Liver (tissue), 9 donors: Measurements from ENCODE around the gene HS6ST3. TPM values are rescaled to one million over a fixed set of nuclear protein-coding genes. Genes with fewer than 3 reads are reported as not detected.
A peak's percentile ranks its signal among the peaks of the same experiment; 100 is the strongest.

Experiments
- DNase-seq: peaks from one replicate; pipeline ENCODE4 v3.0.0-alpha.2; 2017; ENCODE audit warnings: low spot score
- H3K27ac ChIP-seq, 2 donors: one replicate each; pipeline ENCODE4 v1.7.0; 2013; ENCODE audit warnings: inconsistent platforms in 2 of 2, low read length in 2 of 2, control low read depth in 1 of 2, low read depth in 1 of 2, mild to moderate bottlenecking in 1 of 2
- H3K27me3 ChIP-seq, 4 donors: one replicate each; pipeline versions ENCODE4 v1.6.1 to v1.7.0; 2013; ENCODE audit warnings: low read length in 3 of 4, inconsistent platforms in 1 of 4, mild to moderate bottlenecking in 1 of 4, moderate library complexity in 1 of 4; ENCODE audit not compliant: control insufficient read depth in 4 of 4, insufficient read depth in 4 of 4
- H3K36me3 ChIP-seq, 4 donors: one replicate each; pipeline versions ENCODE4 v1.6.1 to v1.7.0; 2013; ENCODE audit warnings: low read length in 3 of 4, mild to moderate bottlenecking in 3 of 4, low read depth in 1 of 4, moderate library complexity in 1 of 4; ENCODE audit not compliant: control insufficient read depth in 4 of 4, insufficient read depth in 3 of 4
- H3K4me1 ChIP-seq, 4 donors: one replicate each; pipeline versions ENCODE4 v1.6.1 to v1.7.0; 2013; ENCODE audit warnings: low read length in 3 of 4, mild to moderate bottlenecking in 3 of 4, moderate library complexity in 1 of 4; ENCODE audit not compliant: control insufficient read depth in 4 of 4, insufficient read depth in 4 of 4
- H3K4me3 ChIP-seq, 3 donors: one replicate each; pipeline versions ENCODE4 v1.6.1 to v1.7.0; 2013; ENCODE audit warnings: low read length in 3 of 3, control low read depth in 1 of 3, low read depth in 1 of 3, mild to moderate bottlenecking in 1 of 3
- H3K9ac ChIP-seq, 2 donors: one replicate each; pipeline ENCODE4 v1.7.0; 2013; ENCODE audit warnings: low read length in 2 of 2, mild to moderate bottlenecking in 2 of 2, moderate library complexity in 2 of 2, control low read depth in 1 of 2, low read depth in 1 of 2
- H3K9me3 ChIP-seq, 4 donors: one replicate each; pipeline versions ENCODE4 v1.6.1 to v1.7.0; 2013; ENCODE audit warnings: low read length in 3 of 4; ENCODE audit not compliant: control insufficient read depth in 4 of 4
- EGR1 ChIP-seq, 2 donors: IDR thresholded peaks; 2 replicates each; pipeline ENCODE4 v1.6.1; 2016 to 2018; ENCODE audit warnings: antibody characterized with exemption in 2 of 2, low read depth in 2 of 2
- FOXA1 ChIP-seq: IDR thresholded peaks from 2 replicates; pipeline ENCODE4 v1.6.1; 2016; ENCODE audit warnings: antibody characterized with exemption
- FOXA2 ChIP-seq: IDR thresholded peaks from 2 replicates; pipeline ENCODE4 v1.6.1; 2016; ENCODE audit warnings: antibody characterized with exemption
- GABPA ChIP-seq, 2 donors: IDR thresholded peaks in 1 of 2; conservative IDR thresholded peaks in 1 of 2; 2 replicates each; pipeline ENCODE4 v1.6.1; 2016; ENCODE audit warnings: antibody characterized with exemption in 2 of 2, mild to moderate bottlenecking in 1 of 2, moderate library complexity in 1 of 2
- HNF4A ChIP-seq, 2 donors: conservative IDR thresholded peaks; 2 replicates each; pipeline ENCODE4 v1.6.1; 2016; ENCODE audit warnings: antibody characterized with exemption in 2 of 2, mild to moderate bottlenecking in 2 of 2
- HNF4G ChIP-seq: IDR thresholded peaks from 2 replicates; pipeline ENCODE4 v1.6.1; 2016; ENCODE audit warnings: antibody characterized with exemption
- NR2F2 ChIP-seq: IDR thresholded peaks from 2 replicates; pipeline ENCODE4 v1.6.1; 2016; ENCODE audit warnings: antibody characterized with exemption
- RAD21 ChIP-seq, 2 donors: IDR thresholded peaks; 2 replicates each; pipeline ENCODE4 v1.6.1; 2016; ENCODE audit warnings: antibody characterized with exemption in 2 of 2, mild to moderate bottlenecking in 2 of 2
- RXRA ChIP-seq, 2 donors: IDR thresholded peaks; 2 replicates each; pipeline ENCODE4 v1.6.1; 2017 to 2018; ENCODE audit warnings: antibody characterized with exemption in 2 of 2, mild to moderate bottlenecking in 1 of 2
- SP1 ChIP-seq: IDR thresholded peaks from 2 replicates; pipeline ENCODE4 v1.6.1; 2018; ENCODE audit warnings: antibody characterized with exemption, mild to moderate bottlenecking
- TAF1 ChIP-seq: conservative IDR thresholded peaks from 2 replicates; pipeline ENCODE4 v1.6.1; 2016; ENCODE audit warnings: antibody characterized with exemption, mild to moderate bottlenecking
- WGBS: extraction: QIAGEN DNeasy Blood & Tissue Kit; methylation state at CpG from one replicate; pipeline ENCODE4 v1.1.7; 2013; 5-methylcytosine and 5-hydroxymethylcytosine counted together
- polyA plus RNA-seq, 2 donors: library from polyadenylated mRNA; stranded (reverse) in 1 of 2; unstranded in 1 of 2; fragments of 200-250 nt in 1 of 2; fragments of >200 nt in 1 of 2; fragmentation: Nextera tagmentation in 1 of 2; extraction: Ambion mirVana in 1 of 2; gene quantifications; one replicate each; pipeline versions ENCODE4 v1.2.1 to v1.2.3, GENCODE V29; 2013 to 2015
- total RNA-seq, 2 donors: library from RNA; depleted of rRNA; stranded (reverse); fragments of >200 nt; gene quantifications; one replicate each; pipeline ENCODE4 v1.2.3, GENCODE V29; 2014
- TF ChIP-seq, protein P1 (sequence below): IDR thresholded peaks from 2 replicates; pipeline ENCODE4 v1.6.1; 2016; ENCODE audit warnings: antibody characterized with exemption
- TF ChIP-seq, protein P2 (sequence below): fragments of 150-350 bp; IDR thresholded peaks from 2 replicates; pipeline ENCODE4 v1.5.1; 2017; ENCODE audit warnings: improper control_type of control experiment, low read depth, low read length; ENCODE audit not compliant: missing input control
- TF ChIP-seq, protein P3 (sequence below): IDR thresholded peaks from 2 replicates; pipeline ENCODE4 v1.6.1; 2016; ENCODE audit warnings: antibody characterized with exemption
- TF ChIP-seq, protein P4 (sequence below): IDR thresholded peaks from 2 replicates; pipeline ENCODE4 v1.6.1; 2016; ENCODE audit warnings: antibody characterized with exemption
- TF ChIP-seq, protein P5 (sequence below): IDR thresholded peaks from 2 replicates; pipeline ENCODE4 v1.6.1; 2016; ENCODE audit warnings: antibody characterized with exemption, mild to moderate bottlenecking
- donor health status: healthy.
- donor health status: healthy.
- donor health status: healthy.
- donor health status: healthy.
- donor health status: healthy.

Gene HS6ST3
- total and polyA plus RNA-seq, 4 donors, result under 0.01 TPM; not detected in 3

DNA sequence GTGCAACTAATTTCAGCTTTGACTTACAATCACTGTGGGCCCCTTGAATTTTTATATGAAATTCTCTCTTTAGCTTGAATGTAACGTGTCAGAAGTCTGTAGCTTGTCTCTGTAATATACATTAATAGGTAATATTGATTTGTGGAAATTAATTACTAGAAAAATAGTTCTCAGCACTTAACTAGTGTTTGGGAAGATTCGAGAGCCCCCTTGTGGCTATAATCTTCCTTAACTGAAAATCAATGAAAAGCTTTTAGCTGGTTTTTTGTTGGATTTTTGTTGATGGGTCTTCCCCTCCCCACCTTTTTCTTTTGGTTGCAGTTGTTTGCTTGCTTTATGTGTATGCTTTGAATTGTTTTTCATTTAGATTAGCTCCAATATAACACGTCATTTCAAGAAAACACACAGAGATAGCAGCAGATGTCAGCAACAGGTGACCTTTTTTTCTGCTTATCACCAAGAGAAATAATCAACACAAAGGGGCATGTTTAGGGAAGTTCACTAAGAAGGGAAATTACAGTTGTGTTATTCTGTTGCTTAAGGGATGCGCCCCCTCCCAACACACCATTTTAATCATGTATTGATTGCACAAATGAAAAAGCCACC is 727.5 kb downstream of the HS6ST3 start:
- Histone ChIP-seq H3K4me1 (no peaks in the 10 kb centered on the region), H3K4me3 (no peak overlapping the region), H3K9ac (no peak overlapping the region), H3K36me3 (no peaks in the 10 kb centered on the region), H3K27me3 (no peaks in the 10 kb centered on the region), H3K27ac (no peak overlapping the region), H3K9me3 (peaks cover 0 to 4% (median 1%) of the 10 kb centered on the region in 4 donors)
- DNase-seq, result no peak
- TF ChIP-seq RXRA (IDR thresholded peaks at IDR 0.05), result no peak
- TF ChIP-seq, protein P1, sequence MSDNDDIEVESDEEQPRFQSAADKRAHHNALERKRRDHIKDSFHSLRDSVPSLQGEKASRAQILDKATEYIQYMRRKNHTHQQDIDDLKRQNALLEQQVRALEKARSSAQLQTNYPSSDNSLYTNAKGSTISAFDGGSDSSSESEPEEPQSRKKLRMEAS, result no peak
- TF ChIP-seq RAD21 (IDR thresholded peaks at IDR 0.05), result peak; percentile 73 to 77
- TF ChIP-seq, protein P2, sequence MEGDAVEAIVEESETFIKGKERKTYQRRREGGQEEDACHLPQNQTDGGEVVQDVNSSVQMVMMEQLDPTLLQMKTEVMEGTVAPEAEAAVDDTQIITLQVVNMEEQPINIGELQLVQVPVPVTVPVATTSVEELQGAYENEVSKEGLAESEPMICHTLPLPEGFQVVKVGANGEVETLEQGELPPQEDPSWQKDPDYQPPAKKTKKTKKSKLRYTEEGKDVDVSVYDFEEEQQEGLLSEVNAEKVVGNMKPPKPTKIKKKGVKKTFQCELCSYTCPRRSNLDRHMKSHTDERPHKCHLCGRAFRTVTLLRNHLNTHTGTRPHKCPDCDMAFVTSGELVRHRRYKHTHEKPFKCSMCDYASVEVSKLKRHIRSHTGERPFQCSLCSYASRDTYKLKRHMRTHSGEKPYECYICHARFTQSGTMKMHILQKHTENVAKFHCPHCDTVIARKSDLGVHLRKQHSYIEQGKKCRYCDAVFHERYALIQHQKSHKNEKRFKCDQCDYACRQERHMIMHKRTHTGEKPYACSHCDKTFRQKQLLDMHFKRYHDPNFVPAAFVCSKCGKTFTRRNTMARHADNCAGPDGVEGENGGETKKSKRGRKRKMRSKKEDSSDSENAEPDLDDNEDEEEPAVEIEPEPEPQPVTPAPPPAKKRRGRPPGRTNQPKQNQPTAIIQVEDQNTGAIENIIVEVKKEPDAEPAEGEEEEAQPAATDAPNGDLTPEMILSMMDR, result peak; percentile 43
- WGBS, result 8% methylated on average over 4 of the region's 4 CpGs

DNA sequence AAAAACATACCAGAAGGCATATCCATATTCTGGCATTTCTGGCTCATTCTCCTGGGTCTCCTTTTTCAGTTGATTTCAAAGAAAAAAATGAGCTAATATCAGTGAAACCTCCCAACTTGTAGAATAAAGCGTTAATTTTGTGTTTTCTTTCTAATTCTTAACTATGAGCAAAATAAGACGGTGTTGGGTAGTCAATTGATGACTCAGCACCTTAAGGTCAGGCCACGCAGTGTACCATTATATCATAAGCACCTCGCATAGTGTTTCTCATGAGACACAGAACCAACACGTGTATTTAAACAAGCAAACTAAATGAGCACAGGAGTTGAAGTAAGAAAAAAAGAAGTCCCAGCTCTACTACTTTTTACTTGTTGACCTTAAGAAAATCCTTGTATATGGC is 729.5 kb downstream of the HS6ST3 start:
- no peaks in the 10 kb centered on the region for H3K36me3 ChIP-seq
- no peak overlapping the region for H3K27ac ChIP-seq
- H3K4me3 ChIP-seq, result no peak overlapping the region
- 84% methylated on average over 5 of the region's 5 CpGs for WGBS
- no peak for DNase-seq
- H3K9me3 ChIP-seq, result no peaks in the 10 kb centered on the region
- no peaks in the 10 kb centered on the region for H3K27me3 ChIP-seq
- H3K4me1 ChIP-seq, result no peaks in the 10 kb centered on the region
- TF ChIP-seq FOXA1 (no peak), GABPA (IDR thresholded peaks at IDR 0.05 in 1 of 2, conservative IDR thresholded peaks at IDR 0.05 in 1 of 2) (no peak), NR2F2 (no peak), RAD21 (IDR thresholded peaks at IDR 0.05) (no peak)
- TF ChIP-seq, protein P3, sequence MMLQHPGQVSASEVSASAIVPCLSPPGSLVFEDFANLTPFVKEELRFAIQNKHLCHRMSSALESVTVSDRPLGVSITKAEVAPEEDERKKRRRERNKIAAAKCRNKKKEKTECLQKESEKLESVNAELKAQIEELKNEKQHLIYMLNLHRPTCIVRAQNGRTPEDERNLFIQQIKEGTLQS, result no peak
- TF ChIP-seq, protein P1, result no peak
- TF ChIP-seq, protein P4, sequence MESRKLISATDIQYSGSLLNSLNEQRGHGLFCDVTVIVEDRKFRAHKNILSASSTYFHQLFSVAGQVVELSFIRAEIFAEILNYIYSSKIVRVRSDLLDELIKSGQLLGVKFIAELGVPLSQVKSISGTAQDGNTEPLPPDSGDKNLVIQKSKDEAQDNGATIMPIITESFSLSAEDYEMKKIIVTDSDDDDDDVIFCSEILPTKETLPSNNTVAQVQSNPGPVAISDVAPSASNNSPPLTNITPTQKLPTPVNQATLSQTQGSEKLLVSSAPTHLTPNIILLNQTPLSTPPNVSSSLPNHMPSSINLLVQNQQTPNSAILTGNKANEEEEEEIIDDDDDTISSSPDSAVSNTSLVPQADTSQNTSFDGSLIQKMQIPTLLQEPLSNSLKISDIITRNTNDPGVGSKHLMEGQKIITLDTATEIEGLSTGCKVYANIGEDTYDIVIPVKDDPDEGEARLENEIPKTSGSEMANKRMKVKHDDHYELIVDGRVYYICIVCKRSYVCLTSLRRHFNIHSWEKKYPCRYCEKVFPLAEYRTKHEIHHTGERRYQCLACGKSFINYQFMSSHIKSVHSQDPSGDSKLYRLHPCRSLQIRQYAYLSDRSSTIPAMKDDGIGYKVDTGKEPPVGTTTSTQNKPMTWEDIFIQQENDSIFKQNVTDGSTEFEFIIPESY, result no peak
- no peak overlapping the region for H3K9ac ChIP-seq

DNA sequence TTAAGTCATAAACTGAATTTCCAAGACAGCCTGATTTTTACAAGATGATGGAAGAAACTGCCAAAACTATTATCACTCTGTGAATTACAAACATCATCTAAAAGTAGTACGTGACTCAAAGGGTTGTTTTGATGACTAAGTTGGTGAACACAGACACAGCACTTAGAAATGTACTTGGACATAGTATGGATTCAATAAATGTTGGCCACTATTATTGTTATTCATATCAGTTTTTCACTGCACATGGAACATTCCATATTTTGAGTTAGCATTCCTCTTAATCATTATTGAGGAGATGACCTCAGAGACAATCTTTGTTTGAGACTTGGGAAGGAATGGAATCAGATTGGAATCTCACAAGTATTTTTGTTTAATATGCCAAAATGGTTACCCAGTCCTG is 731.5 kb downstream of the HS6ST3 start:
- Histone ChIP-seq H3K9me3 (no peaks in the 10 kb centered on the region), H3K27me3 (no peaks in the 10 kb centered on the region), H3K4me3 (no peak overlapping the region), H3K9ac (no peak overlapping the region), H3K27ac (no peak overlapping the region), H3K4me1 (no peaks in the 10 kb centered on the region), H3K36me3 (no peaks in the 10 kb centered on the region)
- no peak for DNase-seq
- WGBS, result 81% methylated on average over 1 of the region's 1 CpG
- no peak for TF ChIP-seq GABPA (IDR thresholded peaks at IDR 0.05 in 1 of 2, conservative IDR thresholded peaks at IDR 0.05 in 1 of 2)
- no peak for TF ChIP-seq TAF1
- TF ChIP-seq RXRA (IDR thresholded peaks at IDR 0.05), result no peak
- TF ChIP-seq HNF4G, result no peak
- TF ChIP-seq FOXA2, result no peak
- TF ChIP-seq SP1, result no peak
- TF ChIP-seq, protein P2, result no peak
- TF ChIP-seq, protein P1, result no peak
- no peak for TF ChIP-seq EGR1 (IDR thresholded peaks at IDR 0.05; ENCODE audit: low read depth in 2 of 2)
- TF ChIP-seq, protein P5, sequence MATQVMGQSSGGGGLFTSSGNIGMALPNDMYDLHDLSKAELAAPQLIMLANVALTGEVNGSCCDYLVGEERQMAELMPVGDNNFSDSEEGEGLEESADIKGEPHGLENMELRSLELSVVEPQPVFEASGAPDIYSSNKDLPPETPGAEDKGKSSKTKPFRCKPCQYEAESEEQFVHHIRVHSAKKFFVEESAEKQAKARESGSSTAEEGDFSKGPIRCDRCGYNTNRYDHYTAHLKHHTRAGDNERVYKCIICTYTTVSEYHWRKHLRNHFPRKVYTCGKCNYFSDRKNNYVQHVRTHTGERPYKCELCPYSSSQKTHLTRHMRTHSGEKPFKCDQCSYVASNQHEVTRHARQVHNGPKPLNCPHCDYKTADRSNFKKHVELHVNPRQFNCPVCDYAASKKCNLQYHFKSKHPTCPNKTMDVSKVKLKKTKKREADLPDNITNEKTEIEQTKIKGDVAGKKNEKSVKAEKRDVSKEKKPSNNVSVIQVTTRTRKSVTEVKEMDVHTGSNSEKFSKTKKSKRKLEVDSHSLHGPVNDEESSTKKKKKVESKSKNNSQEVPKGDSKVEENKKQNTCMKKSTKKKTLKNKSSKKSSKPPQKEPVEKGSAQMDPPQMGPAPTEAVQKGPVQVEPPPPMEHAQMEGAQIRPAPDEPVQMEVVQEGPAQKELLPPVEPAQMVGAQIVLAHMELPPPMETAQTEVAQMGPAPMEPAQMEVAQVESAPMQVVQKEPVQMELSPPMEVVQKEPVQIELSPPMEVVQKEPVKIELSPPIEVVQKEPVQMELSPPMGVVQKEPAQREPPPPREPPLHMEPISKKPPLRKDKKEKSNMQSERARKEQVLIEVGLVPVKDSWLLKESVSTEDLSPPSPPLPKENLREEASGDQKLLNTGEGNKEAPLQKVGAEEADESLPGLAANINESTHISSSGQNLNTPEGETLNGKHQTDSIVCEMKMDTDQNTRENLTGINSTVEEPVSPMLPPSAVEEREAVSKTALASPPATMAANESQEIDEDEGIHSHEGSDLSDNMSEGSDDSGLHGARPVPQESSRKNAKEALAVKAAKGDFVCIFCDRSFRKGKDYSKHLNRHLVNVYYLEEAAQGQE, result no peak
- no peak for TF ChIP-seq HNF4A (conservative IDR thresholded peaks at IDR 0.05)
